Measurements from ENCODE around the gene PCDHGB2.
A peak's percentile ranks its signal among the peaks of the same experiment; 100 is the strongest.
"Not testable (repeated sequence)": the region's sequence is repeated elsewhere in the genome, so short reads cannot be mapped to it uniquely, and the experiment has no call there.

PCDHGB2 gene

GRCh38 chr5:141384471-141385267, 24.9 kb downstream of the PCDHGB2 start:
- DNase-seq (ENCODE audit: low read depth) = no peak

- not testable (repeated sequence) for DNase-seq (ENCODE audit: low read depth)
These were observed 27.9 kb downstream of the PCDHGB2 start, which contains the start of gene PCDHGB4 for GRCh38 chr5:141387557-141388311. TSS of gene PCDHGB4 (plus strand) at chr5:141387698. CDS start at chr5:141387885, 187 bp downstream.

GRCh38 chr5:141388661-141389060, 28.9 kb downstream of the PCDHGB2 start:
- DNase-seq (ENCODE audit: low read depth) = no peak

DNA sequence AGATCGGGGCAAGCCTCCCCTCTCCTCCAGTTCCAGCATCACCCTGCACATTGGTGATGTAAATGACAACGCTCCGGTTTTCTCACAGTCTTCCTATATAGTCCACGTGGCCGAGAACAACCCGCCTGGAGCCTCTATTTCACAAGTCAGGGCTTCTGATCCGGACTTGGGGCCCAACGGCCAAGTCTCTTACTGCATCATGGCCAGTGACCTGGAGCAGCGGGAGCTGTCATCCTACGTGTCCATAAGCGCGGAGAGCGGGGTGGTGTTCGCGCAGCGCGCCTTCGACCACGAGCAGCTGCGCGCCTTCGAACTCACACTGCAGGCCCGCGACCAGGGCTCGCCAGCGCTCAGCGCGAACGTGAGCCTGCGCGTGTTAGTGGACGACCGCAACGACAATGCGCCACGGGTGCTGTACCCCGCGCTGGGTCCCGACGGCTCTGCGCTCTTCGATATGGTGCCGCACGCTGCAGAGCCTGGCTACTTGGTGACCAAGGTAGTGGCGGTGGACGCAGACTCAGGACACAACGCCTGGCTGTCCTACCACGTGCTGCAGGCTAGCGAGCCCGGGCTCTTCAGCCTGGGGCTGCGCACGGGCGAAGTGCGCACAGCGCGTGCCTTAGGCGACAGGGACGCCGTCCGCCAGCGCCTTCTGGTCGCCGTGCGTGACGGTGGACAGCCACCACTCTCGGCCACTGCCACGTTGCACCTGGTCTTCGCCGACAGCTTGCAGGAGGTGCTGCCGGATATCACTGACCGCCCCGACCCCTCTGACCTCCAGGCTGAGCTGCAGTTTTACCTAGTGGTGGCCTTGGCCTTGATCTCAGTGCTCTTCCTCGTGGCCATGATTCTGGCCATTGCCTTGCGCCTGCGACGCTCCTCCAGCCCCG, 29.6 kb downstream of the PCDHGB2 start:
- DNase-seq (ENCODE audit: low read depth) = no peak

GRCh38 chr5:141392429-141393198, 32.8 kb downstream of the PCDHGB2 start, which contains the start of gene PCDHGA8:
TSS of gene PCDHGA8 (plus strand) at chr5:141392633. CDS start at chr5:141392814, 181 bp downstream.
- no peak for DNase-seq (ENCODE audit: low read depth)

DNA sequence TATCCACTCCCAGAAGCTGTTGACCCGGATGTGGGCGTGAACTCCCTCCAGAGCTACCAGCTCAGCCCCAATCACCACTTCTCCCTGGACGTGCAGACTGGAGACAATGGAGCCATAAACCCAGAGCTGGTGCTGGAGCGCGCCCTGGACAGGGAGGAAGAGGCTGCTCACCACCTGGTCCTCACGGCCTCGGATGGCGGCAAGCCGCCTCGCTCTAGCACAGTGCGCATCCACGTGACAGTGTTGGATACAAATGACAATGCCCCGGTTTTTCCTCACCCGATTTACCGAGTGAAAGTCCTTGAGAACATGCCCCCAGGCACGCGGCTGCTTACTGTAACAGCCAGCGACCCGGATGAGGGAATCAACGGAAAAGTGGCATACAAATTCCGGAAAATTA, 33.5 kb downstream of the PCDHGB2 start:
- no peak for DNase-seq (ENCODE audit: low read depth)

DNA sequence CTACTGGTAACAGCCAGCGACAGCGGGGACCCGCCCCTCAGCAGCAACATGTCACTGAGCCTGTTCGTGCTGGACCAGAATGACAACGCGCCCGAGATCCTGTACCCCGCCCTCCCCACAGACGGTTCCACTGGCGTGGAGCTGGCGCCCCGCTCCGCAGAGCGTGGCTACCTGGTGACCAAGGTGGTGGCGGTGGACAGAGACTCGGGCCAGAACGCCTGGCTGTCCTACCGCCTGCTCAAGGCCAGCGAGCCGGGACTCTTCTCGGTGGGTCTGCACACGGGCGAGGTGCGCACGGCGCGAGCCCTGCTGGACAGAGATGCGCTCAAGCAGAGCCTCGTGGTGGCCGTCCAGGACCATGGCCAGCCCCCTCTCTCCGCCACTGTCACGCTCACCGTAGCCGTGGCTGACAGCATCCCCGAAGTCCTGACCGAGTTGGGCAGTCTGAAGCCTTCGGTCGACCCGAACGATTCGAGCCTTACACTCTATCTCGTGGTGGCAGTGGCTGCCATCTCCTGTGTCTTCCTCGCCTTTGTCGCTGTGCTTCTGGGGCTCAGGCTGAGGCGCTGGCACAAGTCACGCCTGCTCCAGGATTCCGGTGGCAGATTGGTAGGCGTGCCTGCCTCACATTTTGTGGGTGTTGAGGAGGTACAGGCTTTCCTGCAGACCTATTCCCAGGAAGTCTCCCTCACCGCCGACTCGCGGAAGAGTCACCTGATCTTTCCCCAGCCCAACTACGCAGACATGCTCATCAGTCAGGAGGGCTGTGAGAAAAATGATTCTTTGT, 34.8 kb downstream of the PCDHGB2 start:
- DNase-seq (ENCODE audit: low read depth) = not testable (repeated sequence)

GRCh38 chr5:141397756-141398551, 38.2 kb downstream of the PCDHGB2 start, which contains the start of gene PCDHGB5:
TSS of gene PCDHGB5 (plus strand) at chr5:141397947. CDS start at chr5:141398128, 181 bp downstream.
- peak; percentile 44 for DNase-seq (ENCODE audit: low read depth)

DNA sequence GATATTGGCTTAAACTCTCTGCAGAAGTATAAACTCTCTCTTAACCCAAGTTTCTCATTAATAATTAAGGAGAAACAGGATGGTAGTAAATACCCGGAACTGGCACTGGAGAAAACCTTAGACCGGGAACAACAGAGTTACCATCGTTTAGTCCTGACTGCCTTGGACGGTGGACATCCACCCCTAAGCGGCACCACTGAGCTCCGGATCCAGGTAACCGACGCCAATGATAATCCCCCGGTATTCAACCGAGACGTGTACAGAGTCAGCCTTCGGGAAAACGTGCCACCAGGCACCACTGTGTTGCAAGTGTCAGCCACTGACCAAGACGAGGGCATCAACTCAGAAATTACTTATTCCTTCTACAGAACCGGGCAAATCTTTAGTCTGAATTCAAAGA, 38.8 kb downstream of the PCDHGB2 start:
- no peak for DNase-seq (ENCODE audit: low read depth)

DNA sequence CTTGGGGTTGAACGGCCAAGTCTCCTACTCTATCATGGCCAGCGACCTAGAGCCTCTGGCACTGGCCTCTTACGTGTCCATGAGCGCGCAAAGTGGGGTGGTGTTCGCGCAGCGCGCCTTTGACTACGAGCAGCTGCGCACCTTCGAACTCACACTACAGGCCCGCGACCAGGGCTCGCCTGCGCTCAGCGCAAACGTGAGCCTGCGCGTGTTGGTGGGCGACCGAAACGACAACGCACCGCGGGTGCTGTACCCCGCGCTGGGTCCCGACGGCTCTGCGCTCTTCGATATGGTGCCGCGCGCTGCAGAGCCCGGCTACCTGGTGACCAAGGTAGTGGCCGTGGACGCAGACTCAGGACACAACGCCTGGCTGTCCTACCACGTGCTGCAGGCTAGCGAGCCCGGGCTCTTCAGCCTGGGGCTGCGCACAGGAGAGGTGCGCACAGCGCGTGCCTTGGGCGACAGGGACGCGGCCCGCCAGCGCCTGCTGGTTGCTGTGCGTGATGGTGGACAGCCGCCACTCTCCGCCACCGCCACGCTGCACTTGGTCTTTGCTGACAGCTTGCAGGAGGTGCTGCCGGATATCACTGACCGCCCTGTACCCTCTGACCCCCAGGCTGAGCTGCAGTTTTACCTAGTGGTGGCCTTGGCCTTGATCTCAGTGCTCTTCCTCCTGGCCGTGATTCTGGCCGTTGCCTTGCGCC, 39.9 kb downstream of the PCDHGB2 start:
- no peak for DNase-seq (ENCODE audit: low read depth)

GRCh38 chr5:141402553-141403243, 42.9 kb downstream of the PCDHGB2 start, which contains the start of gene PCDHGA9:
TSS of gene PCDHGA9 (plus strand) at chr5:141402778. CDS start at chr5:141402953, 175 bp downstream.
- DNase-seq (ENCODE audit: low read depth) = peak; percentile 41

DNA sequence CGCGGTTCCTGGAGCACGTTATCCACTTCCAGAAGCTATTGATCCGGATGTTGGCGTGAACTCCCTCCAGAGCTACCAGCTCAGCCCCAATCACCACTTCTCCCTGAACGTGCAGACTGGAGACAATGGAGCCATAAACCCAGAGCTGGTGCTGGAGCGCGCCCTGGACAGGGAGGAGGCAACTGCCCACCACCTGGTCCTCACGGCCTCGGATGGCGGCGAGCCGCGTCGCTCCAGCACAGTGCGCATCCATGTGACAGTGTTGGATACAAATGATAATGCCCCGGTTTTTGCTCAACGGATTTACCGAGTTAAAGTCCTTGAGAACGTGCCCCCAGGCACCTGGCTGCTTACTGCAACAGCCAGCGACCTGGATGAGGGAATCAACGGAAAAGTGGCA, 43.6 kb downstream of the PCDHGB2 start:
- no peak for DNase-seq (ENCODE audit: low read depth)

- peak; percentile 34 for DNase-seq (ENCODE audit: low read depth)
These were observed 48.2 kb downstream of the PCDHGB2 start, which contains the start of gene PCDHGB6 for GRCh38 chr5:141407790-141408505. TSS of gene PCDHGB6 (plus strand) at chr5:141408021. CDS start at chr5:141408203, 182 bp downstream.

- DNase-seq (ENCODE audit: low read depth) = no peak
These were observed 50.0 kb downstream of the PCDHGB2 start for GRCh38 chr5:141409598-141410306.

GRCh38 chr5:141411575-141411974, 51.8 kb downstream of the PCDHGB2 start:
- no peak for DNase-seq (ENCODE audit: low read depth)
